HG02943 (cell line): Measurements from ENCODE around the gene MARF1.
"Not testable (repeated sequence)": the region's sequence is repeated elsewhere in the genome, so short reads cannot be mapped to it uniquely, and the experiment has no call there.

Experiments used
- ATAC-seq: cut with Tn5 transposase; IDR thresholded peaks from one replicate; pipeline ENCODE4 v1.9.1; 2021; ENCODE audit warnings: mild to moderate bottlenecking, low read depth, moderate library complexity; ENCODE audit not compliant: unreplicated experiment

Gene MARF1

GRCh38 chr16:15576960-15577958 lies 65.7 kb downstream of the MARF1 start:
- no peak for ATAC-seq

- ATAC-seq: no peak
Observed at GRCh38 chr16:15575293-15576049, 67.5 kb downstream of the MARF1 start.

- no peak for ATAC-seq
Observed at GRCh38 chr16:15574614-15574948, 68.4 kb downstream of the MARF1 start.

- ATAC-seq: not testable (repeated sequence)
Observed at GRCh38 chr16:15573896-15574613, 68.9 kb downstream of the MARF1 start.

GRCh38 chr16:15573274-15573895 lies 69.6 kb downstream of the MARF1 start:
- ATAC-seq: no peak

- no peak for ATAC-seq
Observed at GRCh38 chr16:15572329-15573001, 70.5 kb downstream of the MARF1 start.

GRCh38 chr16:15571557-15571956 lies 71.4 kb downstream of the MARF1 start:
- ATAC-seq: no peak

GRCh38 chr16:15570666-15571065 lies 72.3 kb downstream of the MARF1 start:
- not testable (repeated sequence) for ATAC-seq

GRCh38 chr16:15567823-15568222 lies 75.1 kb downstream of the MARF1 start:
- ATAC-seq: no peak

- no peak for ATAC-seq
Observed at GRCh38 chr16:15566095-15566494, 76.9 kb downstream of the MARF1 start.

GRCh38 chr16:15564604-15565339 lies 78.2 kb downstream of the MARF1 start:
- ATAC-seq: no peak

GRCh38 chr16:15559176-15559575 lies 83.8 kb downstream of the MARF1 start:
- ATAC-seq: no peak

GRCh38 chr16:15557258-15557657 lies 85.7 kb downstream of the MARF1 start:
- ATAC-seq: no peak

GRCh38 chr16:15556130-15556529 lies 86.8 kb downstream of the MARF1 start:
- ATAC-seq: no peak

GRCh38 chr16:15553313-15554088 lies 89.5 kb downstream of the MARF1 start:
- ATAC-seq: no peak

GRCh38 chr16:15552507-15552906 lies 90.4 kb downstream of the MARF1 start:
- no peak for ATAC-seq

GRCh38 chr16:15548482-15548891 lies 94.5 kb downstream of the MARF1 start:
- no peak for ATAC-seq

- no peak for ATAC-seq
Observed at GRCh38 chr16:15547768-15548096, 95.2 kb downstream of the MARF1 start.
